Stimulated activated effector memory CD8-positive, alpha-beta T cell treated with anti-CD3 and anti-CD28 coated beads, Interleukin-12 subunit alpha, Interleukin-12 subunit beta, amount 100 ng/mL, for 72 hours (primary cell): ENCODE results near the gene PTPRN2.
A peak's percentile ranks its signal among the peaks of the same experiment; 100 is the strongest.

Experiments used
- ATAC-seq: fragments of 150-1000 bp; cut with Tn5 transposase; 2 replicates; pipeline ENCODE4 v1.10.0; 2021
- DNase-seq, 2 donors: peaks; one replicate each; pipeline ENCODE4 v3.0.0; 2021 to 2022; ENCODE audit warnings: low spot score in 2 of 2
- H3K27ac Mint-ChIP-seq: one replicate; pipeline ENCODE4 v1.8.0; 2022; ENCODE audit warnings: mild to moderate bottlenecking, mixed read lengths
- H3K36me3 Mint-ChIP-seq: one replicate; pipeline ENCODE4 v1.8.0; 2022; ENCODE audit warnings: mild to moderate bottlenecking, mixed read lengths
- H3K4me1 Mint-ChIP-seq: one replicate; pipeline ENCODE4 v1.8.0; 2022; ENCODE audit warnings: mixed read lengths
- H3K4me3 Mint-ChIP-seq: one replicate; pipeline ENCODE4 v1.8.0; 2022; ENCODE audit warnings: mild to moderate bottlenecking, mixed read lengths
- H3K9me3 Mint-ChIP-seq: one replicate; pipeline ENCODE4 v1.8.0; 2022; ENCODE audit warnings: mixed read lengths

Gene PTPRN2

GRCh38 chr7:157889480-157889879, 698.1 kb downstream of the PTPRN2 start:
- Mint-ChIP-seq H3K4me3 (no peak overlapping the region), H3K9me3 (peaks cover 3% of the 10 kb centered on the region), H3K27ac (peak overlapping the region; percentile 6), H3K4me1 (peaks cover 6% of the 10 kb centered on the region), H3K36me3 (no peaks in the 10 kb centered on the region)
- ATAC-seq (no peak), DNase-seq (no peak)

GRCh38 chr7:157888579-157888978, 699.0 kb downstream of the PTPRN2 start:
- DNase-seq, result no peak
- Mint-ChIP-seq H3K36me3 (no peaks in the 10 kb centered on the region), H3K4me3 (no peak overlapping the region), H3K27ac (no peak overlapping the region), H3K9me3 (peaks cover 3% of the 10 kb centered on the region), H3K4me1 (peaks cover 3% of the 10 kb centered on the region)
- no peak for ATAC-seq

- no peak for DNase-seq
- Mint-ChIP-seq H3K36me3 (no peaks in the 10 kb centered on the region), H3K27ac (no peak overlapping the region), H3K4me1 (no peaks in the 10 kb centered on the region), H3K9me3 (no peaks in the 10 kb centered on the region), H3K4me3 (no peak overlapping the region)
- ATAC-seq, result no peak
Measured at GRCh38 chr7:157887400-157887799, 700.2 kb downstream of the PTPRN2 start.

GRCh38 chr7:157886711-157887110, 700.9 kb downstream of the PTPRN2 start:
- H3K9me3 Mint-ChIP-seq, result no peaks in the 10 kb centered on the region
- H3K4me3 Mint-ChIP-seq, result no peak overlapping the region
- H3K4me1 Mint-ChIP-seq, result no peaks in the 10 kb centered on the region
- ATAC-seq, result no peak
- no peak for DNase-seq
- H3K36me3 Mint-ChIP-seq, result no peaks in the 10 kb centered on the region
- no peak overlapping the region for H3K27ac Mint-ChIP-seq

GRCh38 chr7:157886266-157886665, 701.4 kb downstream of the PTPRN2 start:
- H3K36me3 Mint-ChIP-seq, result no peaks in the 10 kb centered on the region
- no peaks in the 10 kb centered on the region for H3K4me1 Mint-ChIP-seq
- DNase-seq (no peak), ATAC-seq (no peak)
- no peak overlapping the region for H3K27ac Mint-ChIP-seq
- no peaks in the 10 kb centered on the region for H3K9me3 Mint-ChIP-seq
- H3K4me3 Mint-ChIP-seq, result no peak overlapping the region

- Mint-ChIP-seq H3K4me1 (no peaks in the 10 kb centered on the region), H3K9me3 (peaks cover 5% of the 10 kb centered on the region), H3K36me3 (no peaks in the 10 kb centered on the region), H3K27ac (no peak overlapping the region), H3K4me3 (no peak overlapping the region)
- no peak for ATAC-seq
- no peak for DNase-seq
Measured at GRCh38 chr7:157885140-157885539, 702.5 kb downstream of the PTPRN2 start.

GRCh38 chr7:157884461-157885062, 703.1 kb downstream of the PTPRN2 start:
- H3K27ac Mint-ChIP-seq, result no peak overlapping the region
- H3K4me1 Mint-ChIP-seq, result no peaks in the 10 kb centered on the region
- H3K9me3 Mint-ChIP-seq, result peaks cover 5% of the 10 kb centered on the region
- no peak for ATAC-seq
- no peak overlapping the region for H3K4me3 Mint-ChIP-seq
- DNase-seq, result no peak
- no peaks in the 10 kb centered on the region for H3K36me3 Mint-ChIP-seq

- DNase-seq (no peak), ATAC-seq (peak; percentile 75)
- Mint-ChIP-seq H3K4me3 (no peak overlapping the region), H3K4me1 (no peaks in the 10 kb centered on the region), H3K27ac (no peak overlapping the region), H3K9me3 (peaks cover 5% of the 10 kb centered on the region), H3K36me3 (no peaks in the 10 kb centered on the region)
Measured at GRCh38 chr7:157881048-157881771, 706.4 kb downstream of the PTPRN2 start.

GRCh38 chr7:157879391-157879790, 708.2 kb downstream of the PTPRN2 start:
- DNase-seq, result no peak
- no peak for ATAC-seq
- H3K4me3 Mint-ChIP-seq, result no peak overlapping the region
- H3K27ac Mint-ChIP-seq, result no peak overlapping the region
- peaks cover 10% of the 10 kb centered on the region for H3K4me1 Mint-ChIP-seq
- no peaks in the 10 kb centered on the region for H3K36me3 Mint-ChIP-seq
- H3K9me3 Mint-ChIP-seq, result peaks cover 5% of the 10 kb centered on the region

- no peak for DNase-seq
- H3K4me1 Mint-ChIP-seq, result peaks cover 11% of the 10 kb centered on the region
- no peaks in the 10 kb centered on the region for H3K36me3 Mint-ChIP-seq
- no peak overlapping the region for H3K27ac Mint-ChIP-seq
- H3K4me3 Mint-ChIP-seq, result no peak overlapping the region
- peaks cover 5% of the 10 kb centered on the region for H3K9me3 Mint-ChIP-seq
- no peak for ATAC-seq
Measured at GRCh38 chr7:157877298-157878090, 710.1 kb downstream of the PTPRN2 start.

- Mint-ChIP-seq H3K36me3 (no peaks in the 10 kb centered on the region), H3K4me1 (peaks cover 11% of the 10 kb centered on the region), H3K4me3 (no peak overlapping the region), H3K27ac (no peak overlapping the region), H3K9me3 (peaks cover 5% of the 10 kb centered on the region)
- ATAC-seq, result no peak
- DNase-seq, result no peak
Measured at GRCh38 chr7:157876469-157877285, 710.9 kb downstream of the PTPRN2 start.

GRCh38 chr7:157875230-157876179, 712.1 kb downstream of the PTPRN2 start:
- Mint-ChIP-seq H3K9me3 (no peaks in the 10 kb centered on the region), H3K36me3 (no peaks in the 10 kb centered on the region), H3K4me1 (peaks cover 11% of the 10 kb centered on the region), H3K4me3 (peak overlapping the region; percentile 17), H3K27ac (no peak overlapping the region)
- peak; percentile 64 for ATAC-seq
- peak in 1 of 2 donors; percentile 64 for DNase-seq

GRCh38 chr7:157874870-157875229, 712.8 kb downstream of the PTPRN2 start:
- no peak for DNase-seq
- peaks cover 11% of the 10 kb centered on the region for H3K4me1 Mint-ChIP-seq
- ATAC-seq, result no peak
- H3K36me3 Mint-ChIP-seq, result no peaks in the 10 kb centered on the region
- peak overlapping the region; percentile 17 for H3K4me3 Mint-ChIP-seq
- H3K9me3 Mint-ChIP-seq, result no peaks in the 10 kb centered on the region
- no peak overlapping the region for H3K27ac Mint-ChIP-seq

GRCh38 chr7:157874208-157874816, 713.3 kb downstream of the PTPRN2 start:
- Mint-ChIP-seq H3K4me1 (peaks cover 11% of the 10 kb centered on the region), H3K27ac (no peak overlapping the region)

More at GRCh38 chr7:157874208-157874816, 713.3 kb downstream of the PTPRN2 start:
- DNase-seq (no peak), ATAC-seq (no peak)
- Mint-ChIP-seq H3K4me3 (peak overlapping the region; percentile 17), H3K9me3 (no peaks in the 10 kb centered on the region), H3K36me3 (no peaks in the 10 kb centered on the region)
